HCT116 (cell line): ENCODE measurements around the gene GSK3A.

Experiments used
- EZH2 ChIP-seq: fragments of 200-600 bp; sonication (generic); IDR thresholded peaks from 2 replicates; pipeline ENCODE4 v1.6.1; 2017; ENCODE audit warnings: antibody characterized with exemption, mixed run types
- POLR2AphosphoS5 ChIP-seq: IDR thresholded peaks from 2 replicates; pipeline ENCODE4 v1.6.1; 2011; ENCODE audit warnings: mild to moderate bottlenecking, low read depth, low read length, moderate library complexity
- SP1 ChIP-seq: IDR thresholded peaks from 2 replicates; pipeline ENCODE4 v1.6.1; 2012; ENCODE audit warnings: low read depth
- TCF7L2 ChIP-seq: IDR thresholded peaks from 2 replicates; pipeline ENCODE4 v1.7.0; 2011; ENCODE audit warnings: borderline replicate concordance, inconsistent platforms; ENCODE audit not compliant: insufficient read depth, insufficient read length; ENCODE audit errors: extremely low read depth
- YY1 ChIP-seq: IDR thresholded peaks from 2 replicates; pipeline ENCODE4 v1.6.1; 2011; ENCODE audit warnings: low read length, low read depth, moderate library complexity, mild to moderate bottlenecking; ENCODE audit not compliant: insufficient replicate concordance; ENCODE audit errors: extremely low read depth
- TF ChIP-seq, protein P1 (sequence below): IDR thresholded peaks from 2 replicates; pipeline ENCODE4 v1.6.1; 2012; ENCODE audit warnings: low read depth

DNA sequence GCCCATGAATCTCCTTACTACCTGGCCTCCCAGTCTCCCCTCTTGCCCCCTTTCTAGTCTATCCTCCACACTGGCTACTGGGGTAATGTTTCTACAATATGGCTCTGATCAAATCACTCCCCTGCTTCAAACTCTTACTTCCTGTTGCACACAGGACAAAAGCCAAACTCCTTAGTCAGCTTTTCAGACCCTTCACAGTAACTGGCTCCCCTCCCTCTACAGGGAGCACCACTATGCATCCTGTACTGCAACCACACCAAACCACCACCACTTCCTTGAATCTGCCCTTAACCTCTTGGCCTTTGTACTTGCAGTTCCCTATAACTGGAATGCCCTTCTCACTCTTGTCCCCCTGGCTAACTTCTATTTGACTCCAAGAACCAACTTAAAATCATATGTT, 57.1 kb downstream of the GSK3A start:
- TF ChIP-seq EZH2 (no peak), TCF7L2 (no peak), SP1 (no peak), POLR2AphosphoS5 (no peak), YY1 (no peak)
- TF ChIP-seq, protein P1, sequence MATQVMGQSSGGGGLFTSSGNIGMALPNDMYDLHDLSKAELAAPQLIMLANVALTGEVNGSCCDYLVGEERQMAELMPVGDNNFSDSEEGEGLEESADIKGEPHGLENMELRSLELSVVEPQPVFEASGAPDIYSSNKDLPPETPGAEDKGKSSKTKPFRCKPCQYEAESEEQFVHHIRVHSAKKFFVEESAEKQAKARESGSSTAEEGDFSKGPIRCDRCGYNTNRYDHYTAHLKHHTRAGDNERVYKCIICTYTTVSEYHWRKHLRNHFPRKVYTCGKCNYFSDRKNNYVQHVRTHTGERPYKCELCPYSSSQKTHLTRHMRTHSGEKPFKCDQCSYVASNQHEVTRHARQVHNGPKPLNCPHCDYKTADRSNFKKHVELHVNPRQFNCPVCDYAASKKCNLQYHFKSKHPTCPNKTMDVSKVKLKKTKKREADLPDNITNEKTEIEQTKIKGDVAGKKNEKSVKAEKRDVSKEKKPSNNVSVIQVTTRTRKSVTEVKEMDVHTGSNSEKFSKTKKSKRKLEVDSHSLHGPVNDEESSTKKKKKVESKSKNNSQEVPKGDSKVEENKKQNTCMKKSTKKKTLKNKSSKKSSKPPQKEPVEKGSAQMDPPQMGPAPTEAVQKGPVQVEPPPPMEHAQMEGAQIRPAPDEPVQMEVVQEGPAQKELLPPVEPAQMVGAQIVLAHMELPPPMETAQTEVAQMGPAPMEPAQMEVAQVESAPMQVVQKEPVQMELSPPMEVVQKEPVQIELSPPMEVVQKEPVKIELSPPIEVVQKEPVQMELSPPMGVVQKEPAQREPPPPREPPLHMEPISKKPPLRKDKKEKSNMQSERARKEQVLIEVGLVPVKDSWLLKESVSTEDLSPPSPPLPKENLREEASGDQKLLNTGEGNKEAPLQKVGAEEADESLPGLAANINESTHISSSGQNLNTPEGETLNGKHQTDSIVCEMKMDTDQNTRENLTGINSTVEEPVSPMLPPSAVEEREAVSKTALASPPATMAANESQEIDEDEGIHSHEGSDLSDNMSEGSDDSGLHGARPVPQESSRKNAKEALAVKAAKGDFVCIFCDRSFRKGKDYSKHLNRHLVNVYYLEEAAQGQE = no peak
